K562 (cell line): ENCODE measurements around the gene CD164L2. TPM values are rescaled to one million over a fixed set of nuclear protein-coding genes. Genes with fewer than 3 reads are reported as not detected.
A peak's percentile ranks its signal among the peaks of the same experiment; 100 is the strongest.

ENCODE experiments used
- CLOCK ChIP-seq: fragments of 250-450 bp; sonication (Bioruptor Pico); IDR thresholded peaks from 2 replicates; pipeline ENCODE4 v1.4.0; 2020; ENCODE audit warnings: mild to moderate bottlenecking, moderate library complexity, borderline replicate concordance
- CUX1 ChIP-seq: fragments of 200-800 bp; sonication (Bioruptor generic); IDR thresholded peaks from 2 replicates; pipeline ENCODE4 v1.6.1; 2016; ENCODE audit warnings: missing genetic modification characterization, missing compliant biosample characterization
- DACH1 ChIP-seq: fragments of 450-650 bp; IDR thresholded peaks from 2 replicates; pipeline ENCODE4 v1.6.1; 2018; ENCODE audit not compliant: partially characterized antibody
- DDX20 ChIP-seq: fragments of 450-650 bp; IDR thresholded peaks from 2 replicates; pipeline ENCODE4 v1.6.1; 2016; ENCODE audit warnings: missing genetic modification characterization, low read depth, mild to moderate bottlenecking, missing compliant biosample characterization, moderate library complexity
- ELK1 ChIP-seq: sonication (generic); formaldehyde crosslinking; IDR thresholded peaks from 2 replicates; pipeline ENCODE4 v1.8.1; 2022; ENCODE audit warnings: missing genetic modification reagents
- MEF2A ChIP-seq: IDR thresholded peaks from 2 replicates; pipeline ENCODE4 v1.6.1; 2011; ENCODE audit warnings: low read depth, mild to moderate bottlenecking, low read length, moderate library complexity; ENCODE audit not compliant: control insufficient read depth
- NR2C2 ChIP-seq, 2 experiments: fragments of 200-800 bp in 1 of 2; sonication (Bioruptor generic) in 1 of 2; sonication (generic) in 1 of 2; formaldehyde crosslinking in 1 of 2; IDR thresholded peaks; 2 replicates each; pipeline versions ENCODE4 v1.6.1 to v1.8.0; 2016 to 2022; ENCODE audit warnings: mild to moderate bottlenecking in 1 of 2, missing compliant biosample characterization in 1 of 2, missing genetic modification characterization in 1 of 2, missing genetic modification reagents in 1 of 2
- PRPF4 ChIP-seq: fragments of 200-400 bp; formaldehyde crosslinking; IDR thresholded peaks from one replicate; pipeline ENCODE4 v1.6.1; 2017; ENCODE audit warnings: low read length, low read depth, mild to moderate bottlenecking; ENCODE audit not compliant: insufficient read depth, poor library complexity, severe bottlenecking
- RFX5 ChIP-seq: IDR thresholded peaks from 2 replicates; pipeline ENCODE4 v1.6.1; 2011; ENCODE audit warnings: low read depth, mild to moderate bottlenecking, improper control_type of control experiment, low read length
- SMARCB1 ChIP-seq: IDR thresholded peaks from 2 replicates; pipeline ENCODE4 v1.6.1; 2011; ENCODE audit warnings: improper control_type of control experiment, low read depth; ENCODE audit not compliant: insufficient read length
- TEAD1 ChIP-seq, 2 experiments: fragments of 450-650 bp in 1 of 2; sonication (generic) in 1 of 2; formaldehyde crosslinking; IDR thresholded peaks; 2 replicates each; pipeline versions ENCODE4 v1.4.0 to v1.8.0; 2020 to 2022; ENCODE audit warnings: mild to moderate bottlenecking in 2 of 2, missing genetic modification reagents in 1 of 2
- ZBED1 ChIP-seq: IDR thresholded peaks from 2 replicates; pipeline ENCODE4 v1.6.1; 2014
- ZFPM2 ChIP-seq: fragments of 250-450 bp; sonication (Bioruptor Pico); IDR thresholded peaks from 2 replicates; pipeline ENCODE4 v1.5.1; 2022; ENCODE audit warnings: mild to moderate bottlenecking
- ZNF184 ChIP-seq: sonication (generic); formaldehyde crosslinking; IDR thresholded peaks from 2 replicates; pipeline ENCODE4 v1.5.0; 2020; ENCODE audit warnings: missing genetic modification reagents
- ZNF282 ChIP-seq: sonication (generic); formaldehyde crosslinking; IDR thresholded peaks from 2 replicates; pipeline ENCODE4 v1.8.1; 2023; ENCODE audit warnings: missing genetic modification reagents
- ZNF449 ChIP-seq: fragments of 250-450 bp; sonication (Bioruptor Pico); IDR thresholded peaks from 2 replicates; pipeline ENCODE4 v1.8.0; 2022; ENCODE audit warnings: moderate library complexity, mild to moderate bottlenecking, inconsistent platforms
- polyA plus RNA-seq, 8 experiments: library from polyadenylated mRNA; depleted of rRNA in 4 of 8; stranded (reverse) in 5 of 8; unstranded in 3 of 8; fragments of >200 nt; fragmentation: Nextera tagmentation in 2 of 8; fragmentation: Illumina TruSeq in 1 of 8; extraction: Ambion mirVana in 2 of 8; extraction: Trizol in 1 of 8; gene quantifications; 2 replicates each; pipeline versions ENCODE4 v1.2.1 to v1.2.3, GENCODE V29; 2011 to 2014; ENCODE audit warnings: inconsistent platforms in 1 of 8, missing spikeins in 1 of 8
- total RNA-seq, 7 experiments: library from RNA; depleted of rRNA in 6 of 7; stranded (reverse); fragments of >200 nt in 6 of 7; fragmentation: Illumina TruSeq in 2 of 7; extraction: Trizol in 2 of 7; gene quantifications; 2 replicates each; pipeline versions ENCODE4 v1.2.1 to v1.2.3, GENCODE V29; 2011 to 2021; ENCODE audit warnings: low replicate concordance in 1 of 7

Gene CD164L2
- total and polyA plus RNA-seq, 9 of the 15 experiments (the other 6 are each of a cell fraction or from before 2014, with no cell fraction given): 0.08 to 0.92 (median 0.38) TPM; not detected in 1

GRCh38 chr1:27392096-27392777, 9.1 kb upstream of the CD164L2 start, which contains the start of gene GPR3 (continued):
- TF ChIP-seq NR2C2 (CRISPR knock-in tag; IDR thresholded peaks at IDR 0.05) (no peak), NR2C2 (tag; IDR thresholded peaks at IDR 0.05) (no peak), TEAD1 (CRISPR knock-in tag; IDR thresholded peaks at IDR 0.05) (no peak), ELK1 (CRISPR knock-in tag) (0 out of 2 replicates have a peak, but pooled peaks have one; percentile 69), DDX20 (tag) (no peak), CLOCK (CRISPR knock-in tag) (no peak), MEF2A (no peak), ZBED1 (no peak), RFX5 (peak; percentile 77), SMARCB1 (no peak), PRPF4 (no peak), ZNF184 (no peak), CUX1 (CRISPR knock-in tag) (no peak), ZNF449 (no peak), ZNF282 (CRISPR knock-in tag) (peak; percentile 80; the same call in 1 of the 2 replicates), DACH1 (no peak), ZFPM2 (CRISPR knock-in tag) (no peak)
